ENCODE measurements around the gene CARS1.

The CARS1 gene

DNA sequence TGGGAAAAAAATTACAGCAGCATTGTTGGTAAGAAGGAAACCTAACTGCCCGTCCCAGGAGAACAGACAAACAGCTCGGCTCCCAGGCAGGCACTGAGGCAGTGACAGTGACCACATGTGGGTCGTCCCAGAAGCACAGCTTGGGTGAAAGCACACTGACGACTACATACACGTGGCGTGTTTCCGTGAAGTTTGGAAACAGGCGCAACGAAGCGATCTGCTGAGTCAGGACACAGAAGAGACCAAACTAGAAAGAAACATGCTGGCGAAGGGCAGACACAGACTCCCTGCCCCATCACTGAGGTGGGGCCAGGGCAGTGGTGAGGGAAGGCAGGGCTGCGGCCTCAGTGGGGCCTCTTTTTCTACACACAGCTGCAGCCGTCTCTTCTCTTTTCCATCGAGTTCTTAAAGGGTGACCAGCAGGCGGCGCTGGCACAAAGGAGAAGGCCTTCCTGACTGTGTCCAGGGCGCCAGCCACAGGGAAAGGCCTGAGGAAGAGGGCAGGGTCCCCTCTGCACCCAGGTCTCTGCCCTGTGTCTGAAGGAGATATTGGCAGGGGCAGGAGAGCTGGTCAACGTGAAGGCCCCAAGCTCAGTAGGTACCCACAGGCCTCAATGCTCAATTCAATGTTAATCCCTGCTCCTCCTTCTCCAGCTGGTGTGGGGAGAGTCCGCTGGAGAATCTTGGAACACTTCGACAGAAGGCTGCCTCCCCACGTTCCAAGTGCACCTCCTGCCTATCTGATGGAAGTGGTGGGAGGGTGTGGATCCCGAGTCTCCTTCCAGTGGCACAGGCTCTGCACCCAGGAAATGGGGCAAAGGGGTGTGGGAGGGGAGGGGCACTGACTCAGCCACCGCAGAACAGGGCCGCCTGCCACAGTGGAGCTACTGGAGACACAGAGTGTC is 19.9 kb downstream of the CARS1 start:
- peak; percentile 81 for DNase-seq

DNA sequence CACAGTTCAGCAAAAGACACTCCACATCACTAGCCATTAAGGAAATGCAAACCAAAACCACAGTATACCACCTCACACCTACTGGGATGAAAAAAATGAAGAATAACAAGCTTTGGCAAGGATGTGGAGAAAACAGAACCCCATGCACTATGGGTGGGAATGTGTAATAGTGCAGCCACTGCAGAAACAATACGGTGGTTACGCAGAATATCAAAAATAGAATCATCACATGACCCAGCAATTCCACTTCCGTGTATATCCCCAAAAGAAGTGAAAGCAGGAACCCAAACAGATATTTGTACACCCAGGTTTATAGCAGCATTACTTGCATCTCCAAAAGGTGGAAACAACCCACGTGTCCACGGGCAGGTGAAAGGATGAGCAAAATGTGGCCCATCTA is 20.8 kb downstream of the CARS1 start:
- no peak for DNase-seq

DNA sequence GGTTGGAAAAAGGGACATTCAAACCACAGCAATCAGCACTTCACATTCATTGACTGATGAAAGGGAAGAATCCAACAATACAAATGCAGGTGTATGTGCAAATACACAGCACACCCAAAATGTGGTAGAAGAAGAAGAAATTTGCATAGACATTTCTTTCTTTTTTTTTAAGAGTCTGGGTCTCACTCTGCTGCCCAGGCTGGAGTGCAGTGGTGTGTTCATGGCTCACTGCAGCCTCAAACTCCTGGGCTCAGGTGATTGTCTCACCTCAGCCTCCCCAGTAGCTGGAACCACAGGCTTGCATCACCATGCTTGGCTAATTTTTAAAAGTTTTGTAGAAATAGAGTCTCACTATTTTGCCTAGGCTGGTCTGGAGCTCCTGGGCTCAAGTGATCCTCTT is 21.9 kb downstream of the CARS1 start:
- no peak for DNase-seq

DNA sequence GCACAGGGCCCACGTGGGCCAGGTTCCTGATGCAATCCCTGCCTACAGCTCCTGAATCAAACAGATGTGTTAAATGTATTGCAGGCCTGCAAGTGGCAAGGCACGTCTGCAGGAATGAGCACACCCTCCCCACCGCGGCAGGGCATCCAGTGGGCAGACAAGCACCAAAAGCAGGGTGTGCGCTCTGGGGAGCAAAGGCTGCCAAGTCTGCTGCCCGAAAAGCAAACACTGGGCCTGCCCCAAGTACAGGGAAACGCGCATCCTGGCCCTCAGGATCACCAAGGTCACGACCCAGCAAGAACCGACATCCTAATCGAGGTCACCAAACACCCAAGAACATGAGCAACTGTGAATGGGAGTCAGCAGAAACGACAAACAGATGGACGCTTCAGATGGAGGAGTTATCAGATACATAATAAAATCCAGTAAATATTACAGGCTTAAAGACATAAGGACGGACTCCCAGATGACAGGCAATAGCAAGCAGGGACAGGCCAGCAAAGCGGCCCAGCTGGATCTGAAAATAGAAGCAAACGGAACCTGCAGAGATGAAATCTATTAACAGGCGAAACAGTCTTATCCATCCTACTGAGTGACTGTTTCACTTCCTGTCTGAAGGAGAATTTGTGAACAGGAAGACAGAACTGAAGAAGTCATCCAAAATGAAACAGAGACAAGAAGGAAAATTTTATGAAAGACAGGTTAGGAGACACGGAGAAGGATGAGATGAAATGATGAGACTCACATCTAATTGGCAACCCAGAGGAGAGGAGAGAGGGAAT is 26.7 kb downstream of the CARS1 start:
- no peak for DNase-seq

DNA sequence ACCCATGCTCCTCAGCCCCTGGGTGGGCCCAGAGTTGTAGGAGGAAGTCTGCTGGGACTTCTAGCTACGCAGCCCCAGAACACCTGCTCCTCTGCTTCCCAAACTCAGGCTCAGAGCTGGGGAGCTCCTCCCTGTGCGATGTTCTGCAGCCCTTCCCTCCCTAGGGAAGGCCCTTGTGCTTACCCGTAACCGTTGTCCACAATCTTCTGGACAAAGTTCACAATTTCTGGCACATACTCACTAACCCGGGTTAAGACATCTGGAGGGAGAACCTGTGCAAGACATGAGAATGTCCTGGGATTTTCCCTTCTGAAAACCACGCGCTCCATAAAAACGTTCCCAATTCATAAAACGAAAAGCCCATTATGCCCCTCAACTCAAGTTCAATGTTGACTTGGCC is 28.4 kb downstream of the CARS1 start:
- no peak for DNase-seq

DNA sequence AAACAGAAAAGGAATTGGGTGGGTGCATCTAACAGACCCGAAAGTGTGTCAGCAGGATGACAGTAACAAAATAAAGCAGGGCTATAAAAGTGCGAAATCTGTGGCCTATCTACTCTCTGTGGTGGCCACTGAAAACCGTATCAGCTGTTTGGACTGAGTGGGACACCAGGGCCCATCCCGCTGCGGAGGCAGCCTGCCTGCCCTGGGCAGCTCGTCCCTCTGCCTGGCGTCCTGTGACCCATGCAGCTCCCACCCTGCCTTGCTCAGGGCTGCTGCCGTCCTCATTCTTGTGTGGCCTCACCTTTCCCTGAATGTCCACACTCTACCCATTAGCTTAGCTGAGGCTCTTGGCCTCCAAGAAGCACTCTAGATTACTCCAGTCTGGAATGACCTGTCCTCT is 30.4 kb downstream of the CARS1 start:
- DNase-seq, result no peak

DNA sequence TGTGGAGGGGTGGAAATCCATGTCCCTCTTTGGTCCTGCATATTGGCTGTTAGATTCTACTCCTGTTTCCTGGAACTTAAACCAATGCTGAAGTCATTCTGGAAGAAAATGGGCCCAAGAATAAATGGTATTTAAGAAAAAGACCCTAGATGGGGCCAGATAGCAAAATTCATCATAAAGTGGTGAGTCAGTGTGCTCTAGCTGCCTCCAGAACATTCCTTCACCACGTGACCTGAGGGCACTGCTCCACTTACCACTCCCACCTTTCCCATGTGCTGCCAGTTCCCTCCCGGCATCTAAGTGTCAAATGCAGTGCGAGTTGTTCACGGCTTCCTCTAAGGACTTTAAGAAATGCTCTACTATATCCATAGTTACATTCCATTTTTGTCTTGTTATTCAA is 34.2 kb downstream of the CARS1 start:
- no peak for DNase-seq

DNA sequence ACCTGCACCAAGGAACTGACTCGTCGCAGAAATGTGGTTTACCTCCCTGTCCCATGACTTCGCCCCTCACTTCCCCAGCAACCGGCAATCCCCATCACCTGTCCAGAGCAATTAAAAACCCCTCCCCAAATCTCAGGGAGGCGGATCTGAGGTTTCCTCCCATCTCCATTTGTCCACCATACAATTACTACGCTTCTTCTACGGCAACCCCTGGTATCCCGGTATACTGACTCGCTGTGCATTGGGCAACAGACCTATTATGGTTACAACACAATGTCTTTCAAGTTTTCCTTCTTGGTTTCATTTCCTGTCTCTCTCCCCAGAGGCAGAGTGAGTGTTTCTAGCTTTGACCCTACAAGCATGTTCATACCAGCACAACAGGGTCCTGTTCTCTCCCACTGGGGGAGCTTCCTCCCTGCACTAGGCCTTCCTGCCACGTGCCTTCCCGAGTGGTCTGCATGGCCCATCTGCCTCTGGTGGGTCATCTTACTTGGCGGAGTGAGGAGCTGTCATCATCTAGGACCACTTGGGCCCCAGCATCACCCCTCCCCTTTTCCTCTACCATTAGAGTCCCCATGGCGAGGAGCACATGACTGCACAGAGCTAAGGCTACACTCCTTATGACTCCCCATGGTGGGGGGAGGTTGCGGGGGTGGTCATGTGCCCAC is 34.8 kb downstream of the CARS1 start:
- no peak for DNase-seq

DNA sequence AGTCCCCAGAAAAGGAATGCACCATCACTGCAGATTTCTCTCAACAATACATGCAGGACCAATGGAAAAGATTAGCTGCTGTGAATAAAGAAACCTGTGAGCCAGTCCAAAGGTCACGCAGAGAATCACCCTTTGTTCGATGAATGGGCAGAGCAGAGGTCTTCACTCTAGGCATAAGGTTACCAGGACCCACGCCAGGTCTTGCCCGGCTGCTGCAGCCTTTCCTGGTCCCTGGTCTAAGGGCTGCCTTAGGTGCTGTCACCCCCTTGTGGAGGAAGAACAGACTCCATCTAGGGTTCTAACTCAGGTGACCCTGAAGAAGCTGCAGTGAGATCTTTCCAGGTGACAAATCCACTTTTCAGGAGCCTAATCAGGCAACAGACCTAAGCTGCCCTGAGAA is 36.1 kb downstream of the CARS1 start:
- peak; percentile 22 for DNase-seq

DNA sequence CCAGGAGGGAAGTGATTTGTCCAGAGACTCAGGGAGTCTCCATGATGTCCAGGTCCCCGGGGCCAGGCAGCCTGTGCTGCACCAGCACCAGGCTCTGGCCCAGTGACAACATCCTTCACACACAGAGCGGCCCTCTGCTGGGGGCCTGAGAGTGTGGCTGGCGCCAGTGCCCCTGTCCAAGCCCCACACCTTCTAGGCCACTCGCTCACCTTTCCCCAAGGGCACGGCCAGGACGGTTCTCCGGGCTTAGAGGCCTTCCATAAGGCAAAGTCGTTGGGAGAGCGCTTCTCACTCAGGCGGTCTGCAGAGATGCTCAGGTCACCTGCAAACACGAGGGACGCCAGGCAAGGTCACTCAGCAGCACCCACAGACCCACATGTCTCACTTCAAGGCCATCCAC is 37.2 kb downstream of the CARS1 start:
- DNase-seq, result no peak

DNA sequence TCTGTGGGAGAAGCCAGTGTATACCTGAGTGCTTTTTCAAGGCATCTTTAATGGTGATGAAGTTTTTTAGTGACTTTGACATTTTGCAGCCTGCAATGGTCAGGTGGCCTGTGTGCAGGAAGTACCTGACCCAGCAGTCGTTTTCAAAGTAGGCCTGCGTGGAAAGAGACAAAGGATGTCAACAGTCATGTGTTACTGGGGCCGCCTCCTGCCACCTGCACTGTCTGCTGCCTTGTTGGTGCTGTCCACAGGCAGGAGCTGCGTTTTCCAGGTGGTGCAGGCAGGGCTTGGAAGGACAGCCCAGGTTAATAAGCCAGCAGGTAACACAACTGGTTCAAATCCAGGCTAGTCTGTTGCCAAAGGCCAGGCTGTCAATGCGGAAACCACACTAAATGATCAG is 38.6 kb downstream of the CARS1 start:
- DNase-seq, result no peak

DNA sequence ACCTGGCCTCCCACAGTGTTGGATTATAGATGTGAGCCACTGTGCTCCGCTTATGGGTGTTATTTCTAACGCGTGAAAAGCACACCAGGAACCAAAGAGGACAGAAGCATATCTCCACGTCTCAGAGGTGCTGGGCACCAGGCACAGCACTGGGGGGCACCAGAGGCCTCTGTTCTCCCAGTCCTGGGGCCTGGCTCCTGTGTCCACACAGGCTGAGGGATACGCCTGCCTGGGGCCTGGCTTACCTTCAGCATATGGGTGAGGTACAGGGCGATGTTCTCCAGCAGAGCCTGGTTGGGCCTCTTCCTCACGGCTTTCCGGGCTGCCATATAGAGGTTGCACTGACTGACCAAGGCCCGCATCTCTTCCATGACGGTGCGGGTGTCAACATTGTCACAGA is 40.4 kb downstream of the CARS1 start:
- DNase-seq, result no peak

DNA sequence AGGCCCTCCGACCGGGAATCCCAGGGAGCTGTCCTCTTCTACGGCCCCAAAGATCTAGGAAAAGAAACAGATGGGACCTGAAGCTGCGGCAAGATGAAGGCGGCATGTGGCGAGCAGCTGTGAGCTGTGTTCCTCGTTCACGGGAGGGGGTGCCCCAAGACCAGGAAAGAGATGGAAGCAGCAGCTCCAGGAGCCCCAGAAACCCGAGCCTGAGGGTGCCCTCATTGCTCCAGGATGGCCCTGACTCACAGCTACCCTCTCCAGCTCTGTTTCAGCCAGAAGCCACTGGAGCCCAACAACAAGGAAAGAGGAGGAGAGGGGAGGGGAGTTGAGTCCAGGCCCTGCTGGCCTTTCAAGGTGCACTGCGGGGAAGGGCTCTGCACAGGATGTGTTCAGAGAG is 41.4 kb downstream of the CARS1 start:
- no peak for DNase-seq

DNA sequence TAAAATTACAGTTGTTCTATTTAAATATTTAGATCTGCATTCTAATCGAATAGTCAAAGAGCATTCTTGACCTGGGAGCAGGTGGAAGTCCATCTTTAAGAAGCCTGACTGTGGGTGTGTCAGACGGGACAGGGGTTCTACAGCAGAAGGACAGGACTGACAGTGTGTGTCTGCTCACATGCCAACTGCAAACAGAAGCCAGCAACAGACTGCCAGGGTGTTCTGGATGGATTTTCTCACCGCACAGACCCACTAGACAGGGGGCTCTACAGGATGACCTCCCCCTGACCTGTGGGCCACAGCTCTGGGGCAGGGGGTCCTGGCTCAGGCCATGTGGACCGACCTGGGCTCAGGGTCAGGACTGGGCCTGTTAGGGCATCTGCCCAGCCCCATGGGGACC is 42.3 kb downstream of the CARS1 start:
- DNase-seq, result no peak

DNA sequence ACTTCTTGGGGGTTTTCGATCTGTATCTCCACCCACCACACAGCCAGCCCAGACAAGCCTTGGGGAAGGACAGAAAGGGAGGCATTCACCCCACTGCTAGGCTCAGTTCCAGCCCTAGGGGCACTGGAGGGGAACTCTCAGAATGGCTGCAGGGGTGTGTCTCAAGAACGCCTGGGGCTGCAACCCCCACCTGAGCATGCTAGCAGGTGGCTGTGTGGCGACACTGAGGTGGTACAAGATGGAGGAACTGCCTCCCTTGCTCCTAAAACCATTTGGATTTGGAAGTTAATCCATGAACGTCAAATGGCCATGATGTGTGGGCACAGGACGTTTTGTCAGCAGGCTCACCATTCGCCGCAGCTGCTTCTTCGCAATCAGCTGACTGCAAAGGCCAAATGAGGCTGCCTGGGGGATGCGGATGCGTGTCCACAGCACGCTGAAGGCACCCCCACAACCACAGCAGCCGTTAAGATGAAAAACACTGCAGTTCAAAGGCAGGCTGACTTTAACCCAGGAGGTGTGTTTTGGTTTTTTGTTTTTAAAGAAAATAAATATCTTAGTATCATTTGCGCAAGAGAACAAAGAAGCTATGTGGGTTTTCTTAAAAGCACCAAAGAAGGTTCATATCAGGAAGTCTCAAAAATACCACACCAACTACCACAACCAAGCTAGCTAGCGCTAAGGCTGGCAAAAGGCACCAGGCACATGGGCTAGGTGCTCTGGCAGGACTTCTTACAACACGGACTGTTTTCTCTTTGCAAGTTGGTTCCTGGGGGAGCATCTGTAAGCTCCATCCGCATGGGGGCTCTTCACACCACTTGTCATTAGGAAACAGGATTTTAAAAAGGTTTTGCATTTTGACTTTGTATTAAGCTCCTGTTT is 42.9 kb downstream of the CARS1 start:
- DNase-seq, result no peak

DNA sequence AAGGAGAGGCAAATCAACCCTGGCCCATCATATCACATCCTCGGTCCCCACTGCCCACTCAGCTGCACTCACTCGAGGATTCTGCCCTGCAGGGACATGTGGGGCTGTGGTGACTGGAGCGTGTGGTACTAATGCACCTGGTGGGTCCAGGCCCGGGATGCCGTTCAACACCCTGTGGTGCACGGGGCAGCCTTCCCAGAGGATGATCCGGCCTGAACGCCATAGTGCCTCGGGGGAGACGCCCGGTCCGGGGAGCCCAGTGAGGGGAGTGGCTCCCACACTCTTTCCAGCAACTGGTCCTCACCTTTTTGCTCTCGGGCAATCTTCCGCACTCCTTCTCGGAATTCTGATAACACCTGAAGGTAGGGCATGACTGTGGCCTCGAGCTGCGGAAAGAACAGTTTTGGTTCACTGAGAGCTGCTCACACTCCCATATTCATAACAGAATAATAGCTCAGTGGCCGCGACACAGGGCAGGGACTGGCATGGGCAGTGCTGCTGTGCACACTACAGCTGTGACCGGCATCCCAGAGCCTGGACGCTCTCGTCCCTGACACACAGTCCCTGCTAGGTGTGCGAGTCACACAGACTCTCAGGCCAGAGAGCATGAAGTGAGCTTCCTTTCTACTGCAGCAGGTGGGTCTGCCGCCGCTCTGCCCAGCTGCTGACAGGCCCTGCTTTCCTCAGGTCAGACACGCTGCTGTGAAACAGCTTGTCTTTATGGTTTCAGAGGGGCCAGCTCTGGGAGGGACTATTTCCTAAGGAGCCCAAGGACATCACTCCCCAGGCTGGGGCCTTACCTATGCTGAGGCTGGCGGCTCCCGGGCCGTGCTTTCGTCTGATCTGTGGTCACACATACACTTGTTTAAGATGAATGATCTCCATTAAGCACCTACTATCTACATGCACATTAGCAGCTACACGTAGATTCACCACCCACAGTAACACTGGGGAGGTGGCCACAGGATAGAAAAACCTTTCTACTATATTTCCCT is 45.0 kb downstream of the CARS1 start:
- no peak for DNase-seq

DNA sequence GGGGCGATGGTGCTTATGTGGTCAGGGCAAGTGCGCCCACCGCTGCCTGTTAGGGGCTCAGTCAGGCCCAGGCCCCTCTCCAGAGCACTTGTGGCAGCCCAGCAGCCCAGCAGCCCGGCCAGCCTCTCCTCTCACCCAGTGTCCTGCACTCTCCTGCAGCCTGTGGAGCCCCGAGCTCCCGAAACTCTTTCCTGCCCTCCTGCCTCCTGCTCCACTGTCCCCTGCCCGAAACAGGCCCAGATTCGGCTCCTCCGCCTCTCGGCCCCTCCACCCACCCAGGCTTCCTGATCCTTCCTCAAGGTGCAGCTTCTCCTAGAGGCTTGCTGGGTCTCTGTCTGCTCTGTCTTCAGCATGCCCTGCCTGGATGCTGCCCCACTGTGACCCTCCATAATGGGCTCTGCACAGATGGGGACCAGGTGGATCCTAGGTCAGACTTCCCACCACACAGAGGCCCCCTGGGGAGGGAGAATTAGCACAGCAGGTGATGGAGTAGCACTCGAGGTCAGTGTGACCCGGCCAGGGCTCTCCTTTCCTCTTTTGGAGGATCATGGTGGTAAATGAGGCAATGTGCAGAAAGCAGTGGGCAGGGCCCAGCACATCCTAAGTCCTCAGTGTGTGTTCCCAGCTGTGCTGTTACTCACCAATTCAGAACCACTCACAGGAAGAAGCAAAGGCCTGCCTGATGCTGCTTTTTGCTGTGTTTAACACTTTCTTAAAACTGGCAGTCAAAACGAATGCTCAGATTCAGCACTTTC is 46.5 kb downstream of the CARS1 start:
- DNase-seq, result no peak

DNA sequence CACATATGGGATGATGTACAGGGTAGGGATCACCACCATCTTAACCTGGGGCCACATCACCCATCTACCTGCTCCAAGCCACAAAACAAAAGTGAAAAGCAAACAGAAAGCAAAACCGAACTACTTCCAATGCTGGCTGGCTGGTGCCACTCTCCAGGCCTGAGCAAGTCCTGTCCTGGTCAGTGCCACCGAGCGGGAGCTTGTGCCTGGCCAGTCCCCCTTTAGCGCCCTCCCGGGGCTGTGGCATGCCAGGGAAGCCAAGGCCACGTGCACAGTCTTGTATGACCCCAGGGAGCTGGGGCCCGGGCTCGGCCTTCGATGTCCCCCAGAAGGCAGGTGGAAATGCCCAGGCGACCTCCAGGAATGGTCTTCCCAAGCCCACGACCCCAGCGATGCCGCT is 47.2 kb downstream of the CARS1 start:
- no peak for DNase-seq

DNA sequence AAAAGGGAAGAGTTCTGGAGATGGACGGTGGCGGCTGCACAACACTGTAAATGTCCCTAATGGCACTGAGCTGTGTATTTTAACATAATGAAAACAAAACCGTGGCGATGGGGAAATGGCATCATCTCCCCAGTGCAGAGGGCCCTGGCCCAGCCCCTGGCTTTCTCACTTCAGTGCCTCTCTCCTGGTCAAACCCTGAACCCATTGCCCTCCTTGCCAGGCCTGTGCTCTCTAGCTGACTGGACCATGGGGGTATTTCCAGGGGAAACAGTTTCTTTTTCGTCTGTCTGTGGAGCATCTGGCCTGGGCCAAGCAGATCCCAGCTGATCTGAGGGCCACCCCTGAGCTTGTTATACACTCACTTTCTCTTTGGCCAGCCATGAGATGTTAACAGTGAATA is 47.7 kb downstream of the CARS1 start:
- DNase-seq, result no peak

DNA sequence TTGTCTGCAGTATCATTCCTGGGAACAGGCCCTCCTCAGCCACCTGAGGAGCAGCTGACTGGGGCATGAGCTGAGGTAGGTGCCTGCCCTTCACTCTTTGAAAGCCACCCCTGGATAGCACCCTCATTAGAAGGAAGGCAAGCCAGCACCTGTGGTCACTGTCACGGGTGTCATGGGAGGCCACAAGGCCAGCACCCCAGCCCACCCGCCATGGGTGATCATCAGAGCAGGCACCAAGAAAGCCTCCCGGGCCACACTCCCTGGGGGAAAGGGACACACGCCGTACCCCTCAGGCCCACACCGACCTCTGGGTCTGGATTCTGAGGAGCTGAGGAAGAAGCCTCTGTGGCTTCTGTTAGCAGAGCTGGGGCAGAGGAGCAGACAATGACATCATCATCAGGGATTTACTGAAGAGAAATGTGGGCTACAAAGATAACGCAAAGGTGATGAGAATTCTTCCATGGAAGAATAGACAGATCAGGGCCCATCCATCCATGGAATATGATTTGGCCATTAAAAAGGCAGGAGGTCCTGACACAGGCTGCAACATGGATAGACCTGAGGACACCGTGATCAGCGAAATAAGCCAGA is 48.4 kb downstream of the CARS1 start:
- DNase-seq, result no peak

Data from NCI-H82 (cell line).